Lower leg skin (tissue), 4 donors: ENCODE data around the gene KRT35. TPM values are rescaled to one million over a fixed set of nuclear protein-coding genes. Genes with fewer than 3 reads are reported as not detected.

Source experiments
- DNase-seq, 2 donors: peaks; one replicate each; pipeline ENCODE4 v3.0.0-alpha.2; 2019; ENCODE audit warnings: low spot score in 2 of 2
- H3K4me3 ChIP-seq: fragments of 200-600 bp; sonication (generic); 2 replicates; pipeline ENCODE4 v1.5.1; 2017; ENCODE audit warnings: mild to moderate bottlenecking, low read depth; ENCODE audit not compliant: poor library complexity, severe bottlenecking
- POLR2A ChIP-seq, 2 donors: fragments of 450-650 bp; IDR thresholded peaks; one replicate each; pipeline ENCODE4 v1.6.1; 2016 to 2017; ENCODE audit warnings: antibody characterized with exemption in 2 of 2, mild to moderate bottlenecking in 1 of 2, moderate library complexity in 1 of 2
- WGBS, 2 donors: methylation state at CpG; one replicate each; pipeline ENCODE4 v1.1.5; 2018; 5-methylcytosine and 5-hydroxymethylcytosine counted together
- intact Hi-C: fragments of 100-400 bp; cut with DNase I; formaldehyde crosslinking; loops from one replicate; pipeline ENCODE4 v1.15.0; 2023; ENCODE audit warnings: low total_unique reads
- total RNA-seq, 4 donors: library from RNA; depleted of rRNA; stranded (reverse); fragments of >200 nt; gene quantifications; one replicate each; pipeline ENCODE4 v1.1.0, GENCODE V29; 2016
- TF ChIP-seq, protein P1 (sequence below), 3 donors: fragments of 450-650 bp; IDR thresholded peaks; one replicate each; pipeline ENCODE4 v1.5.1; 2016; ENCODE audit warnings: antibody characterized with exemption in 3 of 3, mild to moderate bottlenecking in 3 of 3, moderate library complexity in 2 of 3

Gene KRT35
- total RNA-seq, 4 donors from 2014 or later = 0.84 TPM; not detected in 3

DNA sequence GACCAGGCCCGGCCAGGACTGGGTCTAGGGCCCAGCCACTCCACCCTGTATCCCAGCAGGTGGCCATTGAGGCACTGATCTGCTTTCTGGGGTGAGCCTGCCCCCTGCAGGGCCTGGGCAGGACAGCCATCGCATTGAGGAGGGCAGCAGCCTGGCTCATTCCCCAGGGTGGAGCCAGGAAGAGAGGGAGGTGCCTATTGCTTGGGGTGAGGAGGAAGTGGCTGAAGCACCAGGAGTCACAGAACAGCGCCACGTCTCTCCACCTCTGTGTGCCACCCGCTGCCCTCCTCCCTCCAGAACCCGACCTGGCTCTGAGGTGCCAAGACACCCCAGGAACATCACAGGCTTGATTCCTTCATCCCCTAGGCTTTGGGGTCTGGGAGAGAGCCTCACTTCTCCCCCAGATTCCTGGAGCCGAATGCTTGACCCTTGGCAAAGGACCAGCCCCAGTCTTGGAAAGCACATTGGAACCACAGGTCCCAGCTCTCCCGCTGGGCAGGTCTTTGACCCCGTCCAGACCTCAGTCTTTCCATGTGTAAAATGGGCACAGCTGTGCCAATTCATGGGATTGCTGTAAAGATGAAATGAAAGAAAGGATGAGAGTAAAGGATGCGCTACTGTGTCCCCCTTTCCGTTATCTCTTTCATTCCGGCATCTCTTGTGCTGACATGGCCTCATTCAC is 16.0 kb upstream of the KRT35 start:
- WGBS, 2 donors = 42 to 57% methylated on average over 10 to 12 of the region's 12 CpGs
- intact Hi-C loops = no loop called here
- no peak overlapping the region for H3K4me3 ChIP-seq
- peak in 1 of 2 donors; percentile 66 for DNase-seq
- TF ChIP-seq, protein P1, sequence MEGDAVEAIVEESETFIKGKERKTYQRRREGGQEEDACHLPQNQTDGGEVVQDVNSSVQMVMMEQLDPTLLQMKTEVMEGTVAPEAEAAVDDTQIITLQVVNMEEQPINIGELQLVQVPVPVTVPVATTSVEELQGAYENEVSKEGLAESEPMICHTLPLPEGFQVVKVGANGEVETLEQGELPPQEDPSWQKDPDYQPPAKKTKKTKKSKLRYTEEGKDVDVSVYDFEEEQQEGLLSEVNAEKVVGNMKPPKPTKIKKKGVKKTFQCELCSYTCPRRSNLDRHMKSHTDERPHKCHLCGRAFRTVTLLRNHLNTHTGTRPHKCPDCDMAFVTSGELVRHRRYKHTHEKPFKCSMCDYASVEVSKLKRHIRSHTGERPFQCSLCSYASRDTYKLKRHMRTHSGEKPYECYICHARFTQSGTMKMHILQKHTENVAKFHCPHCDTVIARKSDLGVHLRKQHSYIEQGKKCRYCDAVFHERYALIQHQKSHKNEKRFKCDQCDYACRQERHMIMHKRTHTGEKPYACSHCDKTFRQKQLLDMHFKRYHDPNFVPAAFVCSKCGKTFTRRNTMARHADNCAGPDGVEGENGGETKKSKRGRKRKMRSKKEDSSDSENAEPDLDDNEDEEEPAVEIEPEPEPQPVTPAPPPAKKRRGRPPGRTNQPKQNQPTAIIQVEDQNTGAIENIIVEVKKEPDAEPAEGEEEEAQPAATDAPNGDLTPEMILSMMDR (IDR thresholded peaks at IDR 0.05) = peak in 1 of 3 donors; percentile 52
- no peak for TF ChIP-seq POLR2A (IDR thresholded peaks at IDR 0.05)

DNA sequence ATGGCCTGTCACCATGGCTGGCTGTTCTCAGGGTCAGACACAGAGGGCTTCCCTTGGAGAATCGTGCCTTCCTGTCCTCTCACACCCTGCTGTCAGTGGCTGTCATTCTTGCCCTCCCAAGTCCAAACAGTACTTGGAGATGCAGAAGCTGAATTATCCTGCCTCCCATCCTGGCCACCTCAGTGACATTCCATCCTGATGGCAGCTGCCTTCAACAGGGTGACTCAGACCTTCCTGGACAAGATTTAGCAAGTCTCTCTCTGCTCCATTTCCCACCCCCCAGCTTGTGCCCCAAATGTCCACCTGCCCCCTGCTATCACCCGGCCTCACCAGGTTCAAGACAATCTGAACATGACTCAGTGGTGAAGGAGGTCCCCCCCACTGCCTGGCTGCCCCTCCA is 13.6 kb upstream of the KRT35 start:
- WGBS, 2 donors = 25 to 50% methylated on average over 1 to 2 of the region's 2 CpGs
- DNase-seq = no peak
- intact Hi-C loops = no loop called here
- no peak overlapping the region for H3K4me3 ChIP-seq
- TF ChIP-seq, protein P1 (IDR thresholded peaks at IDR 0.05) = no peak
- no peak for TF ChIP-seq POLR2A (IDR thresholded peaks at IDR 0.05)

DNA sequence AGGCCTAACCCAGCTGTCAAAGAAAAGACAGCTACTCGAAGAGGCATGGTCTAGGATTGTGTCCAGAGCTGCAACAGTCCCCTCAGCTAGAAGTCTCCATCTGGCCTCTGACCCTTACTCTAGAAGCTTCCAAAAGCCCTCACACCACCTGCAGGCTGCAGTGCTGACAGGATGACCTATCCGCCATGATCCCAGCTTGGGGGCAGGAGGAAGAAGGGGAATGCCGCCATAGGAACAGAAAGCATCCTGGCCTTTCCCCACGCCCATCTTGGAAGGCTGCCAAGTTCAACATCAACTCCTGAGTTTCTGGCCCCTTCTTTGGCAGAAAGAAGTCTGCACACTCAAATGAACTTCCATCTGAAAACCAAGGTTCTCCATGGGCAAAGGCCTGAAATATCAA is 11.8 kb upstream of the KRT35 start:
- TF ChIP-seq, protein P1 (IDR thresholded peaks at IDR 0.05) = no peak
- no peak for TF ChIP-seq POLR2A (IDR thresholded peaks at IDR 0.05)
- DNase-seq = no peak
- intact Hi-C loops = no loop called here
- no peak overlapping the region for H3K4me3 ChIP-seq
- 52 to 55% methylated on average over 4 of the region's 4 CpGs for WGBS, 2 donors

DNA sequence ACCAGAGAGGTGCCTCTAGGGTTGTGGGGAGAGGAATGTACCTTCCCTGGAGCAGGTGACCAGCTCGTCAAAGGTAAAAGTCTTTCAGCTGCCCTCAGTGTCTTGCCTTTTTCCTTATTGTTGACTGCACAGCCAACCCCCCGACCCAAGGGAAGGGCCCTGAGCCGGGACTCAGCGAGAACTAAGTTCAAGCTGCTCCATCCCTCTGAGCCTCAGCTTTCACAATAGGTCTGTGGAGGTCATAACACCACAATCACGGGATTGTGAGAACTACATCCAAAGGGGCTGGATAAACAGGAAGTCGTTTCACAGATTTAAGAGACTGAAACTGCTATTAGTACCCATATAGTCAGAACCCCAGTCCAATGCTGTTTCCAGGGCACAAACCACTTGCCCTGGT is 11.4 kb upstream of the KRT35 start:
- intact Hi-C loops = no loop called here
- no peak overlapping the region for H3K4me3 ChIP-seq
- 63 to 67% methylated on average over 6 of the region's 6 CpGs for WGBS, 2 donors
- no peak for TF ChIP-seq POLR2A (IDR thresholded peaks at IDR 0.05)
- TF ChIP-seq, protein P1 (IDR thresholded peaks at IDR 0.05) = no peak
- no peak for DNase-seq

DNA sequence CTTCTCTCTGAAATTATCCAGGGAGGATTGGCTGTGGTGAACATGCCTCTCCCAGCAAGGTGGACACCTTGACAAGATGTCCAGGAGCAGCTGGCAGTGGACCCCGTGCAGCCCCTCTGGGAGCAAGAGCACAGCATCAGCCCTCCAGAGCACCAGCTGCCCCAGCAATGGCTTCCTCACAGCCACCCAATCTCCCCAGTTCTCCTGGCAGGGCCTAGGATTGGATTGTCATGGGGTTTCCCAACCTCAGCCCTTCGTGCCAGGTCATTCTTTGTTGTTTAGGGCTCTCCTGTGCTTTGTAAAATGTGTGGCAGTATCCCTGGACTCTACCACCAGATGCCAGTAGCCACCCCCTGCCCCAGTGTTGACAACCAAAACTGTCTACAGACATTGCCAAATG is 10.5 kb upstream of the KRT35 start:
- TF ChIP-seq POLR2A (IDR thresholded peaks at IDR 0.05) = no peak
- TF ChIP-seq, protein P1 (IDR thresholded peaks at IDR 0.05) = no peak
- WGBS, 2 donors = 88 to 90% methylated on average over 2 of the region's 2 CpGs
- H3K4me3 ChIP-seq = no peak overlapping the region
- intact Hi-C loops = no loop called here
- DNase-seq = no peak
